ENCODE measurements around the gene TTF1. TPM values are rescaled to one million over a fixed set of nuclear protein-coding genes. Genes with fewer than 3 reads are reported as not detected.

TTF1 gene
- total and polyA plus RNA-seq, 11 donors, result 13.0 to 25.2 (median 16.8) TPM

- H3K27ac ChIP-seq, result peak within 1 kb of the TSS; percentile 43 to 91 (median 74)
- WGBS, 4 donors, result 2 to 5% (median 3%) methylated on average over 17 to 69 of the region's 69 CpGs
- H3K36me3 ChIP-seq, result no peaks in the 10 kb centered on the region
- TF ChIP-seq POLR2A (IDR thresholded peaks at IDR 0.05) (no peak), CTCF (IDR thresholded peaks at IDR 0.05) (no peak)
- peaks cover 0 to 59% (median 37%) of the 10 kb centered on the region in 12 donors for H3K4me1 ChIP-seq
- H3K9me3 ChIP-seq, result no peaks in the 10 kb centered on the region
- DNase-seq (peak; percentile 27 to 77 (median 53)), ATAC-seq (peak in 3 of 4 donors; percentile 24 to 66 (median 61))
- intact Hi-C loops (cut with DNase I), result loop anchor here (2.0 to 10.0 kb wide), 14 partner anchors 55 to 562 kb away; partner anchors contain the start of genes DDX31 (in 1 of the 10), GTF3C4 (in 1 of the 10) and SETX (in 1 of the 10)
- H3K4me3 ChIP-seq, result peak within 1 kb of the TSS; percentile 45 to 69 (median 54)
- H3K27me3 ChIP-seq, result peaks cover 0 to 58% (median 31%) of the 10 kb centered on the region in 9 donors
Measured at GRCh38 chr9:132409828-132410528, 3.3 kb upstream of the TTF1 start, which contains the start of gene CFAP77. CFAP77 (plus strand) TSS chr9:132410211; CDS start chr9:132410272, 61 bp downstream.

- peak; percentile 74 to 89 (median 78) for DNase-seq
- Histone ChIP-seq H3K9me3 (no peaks in the 10 kb centered on the region), H3K36me3 (peaks cover 0 to 5% (median 0%) of the 10 kb centered on the region in 9 donors), H3K4me3 (no peak overlapping the region), H3K4me1 (peaks cover 0 to 72% (median 44%) of the 10 kb centered on the region in 12 donors), H3K27me3 (peaks cover 0 to 46% (median 24%) of the 10 kb centered on the region in 9 donors), H3K27ac (peak overlapping the region; percentile 23 to 91 (median 74))
- 32 to 51% (median 45%) methylated on average over 8 of the region's 8 CpGs for WGBS, 4 donors
- TF ChIP-seq POLR2A (IDR thresholded peaks at IDR 0.05) (no peak), CTCF (IDR thresholded peaks at IDR 0.05) (no peak)
- peak; percentile 77 to 89 (median 84) for ATAC-seq
- intact Hi-C loops (cut with DNase I), result loop anchor here in 1 of 10 donors (10.0 kb wide), 1 partner anchor 54 kb away; the partner anchor contains the start of gene SETX
Measured at GRCh38 chr9:132408521-132408920, 1.9 kb upstream of the TTF1 start.

- Histone ChIP-seq H3K4me3 (peak overlapping the region in 10 of 12 donors; percentile 67 to 99 (median 80)), H3K27ac (peak overlapping the region in 11 of 12 donors; percentile 37 to 91 (median 76)), H3K36me3 (peaks cover 0 to 16% (median 10%) of the 10 kb centered on the region in 9 donors), H3K4me1 (peaks cover 0 to 72% (median 44%) of the 10 kb centered on the region in 12 donors), H3K27me3 (peaks cover 0 to 32% (median 17%) of the 10 kb centered on the region in 9 donors), H3K9me3 (no peaks in the 10 kb centered on the region)
- TF ChIP-seq POLR2A (IDR thresholded peaks at IDR 0.05) (no peak), CTCF (IDR thresholded peaks at IDR 0.05) (no peak)
- intact Hi-C loops (cut with DNase I), result loop anchor here in 2 of 10 donors (2.0 to 10.0 kb wide), 2 partner anchors 44 to 52 kb away; partner anchors contain the start of gene SETX (in 1 of the 2)
- DNase-seq, result no peak
- no peak for ATAC-seq
- 75 to 87% (median 84%) methylated on average over 2 of the region's 2 CpGs for WGBS, 4 donors
Measured at GRCh38 chr9:132407196-132407595, 556 bp upstream of the TTF1 start.
